Neuronal stem cell (in vitro differentiated cells): ENCODE results near the gene PPP1R27.

Experiments
- DNase-seq: peaks from one replicate; pipeline ENCODE4 v3.0.0-alpha.2; 2013; ENCODE audit warnings: low spot score
- H2AFZ ChIP-seq: one replicate; pipeline ENCODE4 v1.6.1; 2013; ENCODE audit warnings: mild to moderate bottlenecking, low read length, inconsistent platforms
- H2AK5ac ChIP-seq: 2 replicates; pipeline ENCODE4 v1.6.1; 2013; ENCODE audit warnings: low read depth, mild to moderate bottlenecking, inconsistent platforms, low read length, moderate library complexity, mixed read lengths
- H2BK120ac ChIP-seq: 2 replicates; pipeline ENCODE4 v1.6.1; 2013; ENCODE audit warnings: low read depth, mild to moderate bottlenecking, inconsistent platforms, low read length, moderate library complexity, mixed read lengths
- H2BK12ac ChIP-seq: one replicate; pipeline ENCODE4 v1.6.1; 2013; ENCODE audit warnings: low read length, inconsistent platforms
- H2BK15ac ChIP-seq: 2 replicates; pipeline ENCODE4 v1.6.1; 2013; ENCODE audit warnings: mild to moderate bottlenecking, low read length, inconsistent platforms, mixed read lengths
- H2BK5ac ChIP-seq: one replicate; pipeline ENCODE4 v1.6.1; 2013; ENCODE audit warnings: inconsistent platforms, mild to moderate bottlenecking, low read length, moderate library complexity
- H3K14ac ChIP-seq: one replicate; pipeline ENCODE4 v1.6.1; 2013; ENCODE audit warnings: low read length, inconsistent platforms
- H3K18ac ChIP-seq: 2 replicates; pipeline ENCODE4 v1.6.1; 2013; ENCODE audit warnings: low read length, inconsistent platforms
- H3K23ac ChIP-seq: 2 replicates; pipeline ENCODE4 v1.6.1; 2013; ENCODE audit warnings: low read depth, mild to moderate bottlenecking, mixed read lengths, low read length, inconsistent platforms; ENCODE audit not compliant: poor library complexity
- H3K27ac ChIP-seq: replicated peaks from 3 replicates; pipeline ENCODE4 v1.5.1; 2013; ENCODE audit warnings: low read length, inconsistent platforms
- H3K27me3 ChIP-seq, 3 experiments: 2 replicates each; pipeline ENCODE4 v1.6.1; 2013; ENCODE audit warnings: low read length in 3 of 3, mild to moderate bottlenecking in 2 of 3, inconsistent platforms in 1 of 3, low read depth in 1 of 3, mixed read lengths in 1 of 3, moderate library complexity in 1 of 3; ENCODE audit not compliant: control insufficient read depth in 3 of 3, insufficient read depth in 3 of 3
- H3K36me3 ChIP-seq, 2 donors: replicated peaks in 1 of 2; 2 replicates each; pipeline ENCODE4 v1.6.1; 2013; ENCODE audit warnings: low read length in 2 of 2; ENCODE audit not compliant: control insufficient read depth in 2 of 2, insufficient read depth in 2 of 2
- H3K4ac ChIP-seq: 2 replicates; pipeline ENCODE4 v1.6.1; 2013; ENCODE audit warnings: inconsistent platforms, mild to moderate bottlenecking, low read length, moderate library complexity
- H3K4me1 ChIP-seq, 2 donors: 1 replicate in 1 of 2; 2 replicates in 1 of 2; pipeline ENCODE4 v1.6.1; 2013; ENCODE audit warnings: low read length in 2 of 2, low read depth in 1 of 2; ENCODE audit not compliant: control insufficient read depth in 2 of 2, insufficient read depth in 1 of 2
- H3K4me2 ChIP-seq: one replicate; pipeline ENCODE4 v1.6.1; 2013; ENCODE audit warnings: mild to moderate bottlenecking, low read length, inconsistent platforms; ENCODE audit not compliant: insufficient read depth, poor library complexity, severe bottlenecking
- H3K4me3 ChIP-seq, 2 donors: 2 replicates each; pipeline ENCODE4 v1.5.1; 2013; ENCODE audit warnings: low read length in 2 of 2, mild to moderate bottlenecking in 2 of 2, inconsistent platforms in 1 of 2, moderate library complexity in 1 of 2
- H3K79me1 ChIP-seq: one replicate; pipeline ENCODE4 v1.6.1; 2013; ENCODE audit warnings: low read depth, mild to moderate bottlenecking, inconsistent platforms, low read length, moderate library complexity
- H3K9ac ChIP-seq: one replicate; pipeline ENCODE4 v1.6.1; 2013; ENCODE audit warnings: mild to moderate bottlenecking, low read depth, low read length, inconsistent platforms; ENCODE audit not compliant: poor library complexity
- H3K9me3 ChIP-seq, 2 donors: replicated peaks in 1 of 2; 2 replicates each; pipeline versions ENCODE3 to v1.6.1; 2013; ENCODE audit warnings: low read length in 2 of 2, mild to moderate bottlenecking in 2 of 2, inconsistent platforms in 1 of 2, low read depth in 1 of 2, mixed read lengths in 1 of 2, moderate library complexity in 1 of 2; ENCODE audit not compliant: control insufficient read depth in 2 of 2, insufficient read depth in 1 of 2
- H4K8ac ChIP-seq: one replicate; pipeline ENCODE4 v1.6.1; 2013; ENCODE audit warnings: low read depth, mild to moderate bottlenecking, inconsistent platforms, low read length, moderate library complexity
- H4K91ac ChIP-seq: one replicate; pipeline ENCODE4 v1.6.1; 2013; ENCODE audit warnings: low read length, low read depth, mild to moderate bottlenecking, inconsistent platforms; ENCODE audit not compliant: poor library complexity
- WGBS, 2 donors: extraction: QIAGEN DNeasy Blood & Tissue Kit; methylation state at CpG; one replicate each; pipeline ENCODE4 v1.1.7; 2013; ENCODE audit warnings: missing lambda C conversion rate in 2 of 2, mixed read lengths in 1 of 2; ENCODE audit not compliant: insufficient read length in 2 of 2, insufficient replicate concordance in 1 of 2; ENCODE audit errors: extremely low coverage in 2 of 2; 5-methylcytosine and 5-hydroxymethylcytosine counted together

Gene PPP1R27

GRCh38 chr17:81870131-81870980 is 35.5 kb upstream of the PPP1R27 start:
- Histone ChIP-seq H4K8ac (no peak overlapping the region), H2BK15ac (no peak overlapping the region), H3K18ac (no peak overlapping the region), H3K14ac (peak overlapping the region; percentile 82), H3K27ac (peak overlapping the region; percentile 43), H3K23ac (peak overlapping the region; percentile 92), H3K4me3 (peak overlapping the region; percentile 84 to 94), H2AFZ (no peak overlapping the region), H3K9ac (peak overlapping the region; percentile 92), H3K36me3 (peaks cover 23 to 48% of the 10 kb centered on the region in 2 donors), H2AK5ac (peak overlapping the region; percentile 98), H3K4ac (no peak overlapping the region), H3K4me1 (peaks cover 17 to 20% of the 10 kb centered on the region in 2 donors), H3K9me3 (peaks cover 0 to 1% of the 10 kb centered on the region in 2 donors), H3K27me3 (no peaks in the 10 kb centered on the region), H4K91ac (no peak overlapping the region), H2BK12ac (no peak overlapping the region), H3K4me2 (peak overlapping the region; percentile 90), H3K79me1 (peaks cover 30% of the 10 kb centered on the region), H2BK120ac (no peak overlapping the region), H2BK5ac (peak overlapping the region; percentile 66)
- no CpG with 5 or more reads among the region's 65 CpGs for WGBS, 2 donors
- no peak for DNase-seq

- peaks cover 26 to 51% of the 10 kb centered on the region in 2 donors for H3K36me3 ChIP-seq
- no peak overlapping the region for H2AFZ ChIP-seq
- no peaks in the 10 kb centered on the region for H3K27me3 ChIP-seq
- no CpG with 5 or more reads among the region's 52 CpGs for WGBS, 2 donors
- peak overlapping the region; percentile 92 for H3K9ac ChIP-seq
- no peak overlapping the region for H2BK15ac ChIP-seq
- peak overlapping the region; percentile 99 for H3K23ac ChIP-seq
- peaks cover 17 to 20% of the 10 kb centered on the region in 2 donors for H3K4me1 ChIP-seq
- H2AK5ac ChIP-seq, result peak overlapping the region; percentile 98
- H3K9me3 ChIP-seq, result peaks cover 0 to 1% of the 10 kb centered on the region in 2 donors
- no peak overlapping the region for H2BK12ac ChIP-seq
- H3K79me1 ChIP-seq, result peaks cover 31% of the 10 kb centered on the region
- H2BK5ac ChIP-seq, result peak overlapping the region; percentile 71
- peak overlapping the region; percentile 57 for H3K27ac ChIP-seq
- no peak for DNase-seq
- no peak overlapping the region for H4K91ac ChIP-seq
- peak overlapping the region; percentile 90 for H3K4me2 ChIP-seq
- H4K8ac ChIP-seq, result no peak overlapping the region
- H3K18ac ChIP-seq, result peak overlapping the region; percentile 45
- H3K4me3 ChIP-seq, result peak overlapping the region; percentile 84 to 94
- no peak overlapping the region for H3K14ac ChIP-seq
- H3K4ac ChIP-seq, result no peak overlapping the region
- no peak overlapping the region for H2BK120ac ChIP-seq
Measured at GRCh38 chr17:81869221-81870130, 34.6 kb upstream of the PPP1R27 start.

GRCh38 chr17:81868674-81869220 is 33.9 kb upstream of the PPP1R27 start:
- Histone ChIP-seq H3K23ac (peak overlapping the region; percentile 99), H3K4ac (no peak overlapping the region), H2BK12ac (no peak overlapping the region), H3K18ac (peak overlapping the region; percentile 45), H2BK5ac (no peak overlapping the region), H3K9ac (peak overlapping the region; percentile 72), H3K4me2 (no peak overlapping the region), H3K9me3 (peaks cover 0 to under 1% of the 10 kb centered on the region in 2 donors), H2AFZ (no peak overlapping the region), H2AK5ac (peak overlapping the region; percentile 66), H3K79me1 (peaks cover 33% of the 10 kb centered on the region), H4K8ac (no peak overlapping the region), H2BK15ac (no peak overlapping the region), H3K27ac (peak overlapping the region; percentile 57), H3K14ac (no peak overlapping the region), H2BK120ac (no peak overlapping the region), H4K91ac (no peak overlapping the region), H3K4me3 (no peak overlapping the region), H3K27me3 (no peaks in the 10 kb centered on the region), H3K4me1 (peaks cover 17 to 20% of the 10 kb centered on the region in 2 donors), H3K36me3 (peaks cover 29 to 58% of the 10 kb centered on the region in 2 donors)
- no peak for DNase-seq
- WGBS, 2 donors, result no CpG with 5 or more reads among the region's 30 CpGs
